Activated naive CD8-positive, alpha-beta T cell treated with anti-CD3 and anti-CD28 coated beads for 36 hours (primary cell): ENCODE measurements around the gene PI4KA. TPM values are rescaled to one million over a fixed set of nuclear protein-coding genes. Genes with fewer than 3 reads are reported as not detected.
A peak's percentile ranks its signal among the peaks of the same experiment; 100 is the strongest.
"Not testable (repeated sequence)": the region's sequence is repeated elsewhere in the genome, so short reads cannot be mapped to it uniquely, and the experiment has no call there.

Experiments used
- DNase-seq: peaks from one replicate; pipeline ENCODE4 v3.0.0; 2021
- H3K27ac Mint-ChIP-seq: one replicate; pipeline ENCODE4 v1.8.0; 2022; ENCODE audit warnings: mild to moderate bottlenecking, moderate library complexity, mixed read lengths
- H3K27me3 Mint-ChIP-seq: one replicate; pipeline ENCODE4 v1.8.0; 2022; ENCODE audit warnings: mild to moderate bottlenecking, mixed read lengths
- H3K36me3 Mint-ChIP-seq: one replicate; pipeline ENCODE4 v1.8.0; 2021; ENCODE audit warnings: mild to moderate bottlenecking, mixed read lengths
- H3K4me1 Mint-ChIP-seq: one replicate; pipeline ENCODE4 v1.8.0; 2021; ENCODE audit warnings: mixed read lengths
- H3K4me3 Mint-ChIP-seq: one replicate; pipeline ENCODE4 v1.8.0; 2022; ENCODE audit warnings: mild to moderate bottlenecking, moderate library complexity, mixed read lengths
- H3K9me3 Mint-ChIP-seq: one replicate; pipeline ENCODE4 v1.8.0; 2022; ENCODE audit warnings: mixed read lengths
- total RNA-seq, 2 experiments: library from RNA; stranded (reverse); gene quantifications; one replicate each; pipeline ENCODE4 v1.2.3, GENCODE V29; 2021

Gene PI4KA
- total RNA-seq, 2 experiments from 2014 or later: 49.3 to 51.3 TPM

DNA sequence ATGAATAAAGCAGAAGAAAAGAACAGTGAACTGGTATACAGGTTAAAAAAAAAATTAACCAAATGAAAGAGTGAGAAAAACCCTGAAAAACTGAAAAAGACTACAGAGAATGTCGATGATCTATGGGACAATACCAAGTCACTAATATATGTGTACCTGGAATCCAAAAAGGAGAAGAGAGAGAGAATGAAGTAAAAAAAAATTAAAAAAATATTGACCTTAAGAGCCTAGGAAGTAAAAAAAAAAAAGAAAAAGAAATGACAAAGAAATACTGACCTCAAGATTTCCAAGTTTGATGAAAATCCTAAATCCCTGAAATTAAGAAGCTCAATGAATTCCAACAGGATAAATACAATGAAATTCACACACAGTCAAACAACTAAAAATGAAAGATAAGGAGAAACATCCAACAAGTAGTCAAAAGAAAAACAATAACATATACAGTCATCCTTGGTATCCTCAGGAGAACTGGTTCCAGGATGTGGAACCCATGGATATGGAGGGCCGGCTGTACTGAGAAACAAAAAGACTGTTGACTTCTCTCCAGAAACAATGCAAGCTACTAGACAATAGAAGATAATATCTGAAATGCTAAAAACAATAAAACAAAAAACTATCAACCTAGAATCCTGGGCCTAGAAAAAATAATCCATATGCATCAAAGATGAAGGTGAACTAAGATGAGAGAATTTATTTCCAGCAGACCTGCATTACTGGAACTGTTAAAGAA, 118.2 kb downstream of the PI4KA start:
- Mint-ChIP-seq H3K4me1 (no peaks in the 10 kb centered on the region), H3K9me3 (no peaks in the 10 kb centered on the region), H3K4me3 (no peak overlapping the region), H3K36me3 (peaks cover 21% of the 10 kb centered on the region), H3K27me3 (no peaks in the 10 kb centered on the region), H3K27ac (peak overlapping the region; percentile 2)
- DNase-seq: no peak

DNA sequence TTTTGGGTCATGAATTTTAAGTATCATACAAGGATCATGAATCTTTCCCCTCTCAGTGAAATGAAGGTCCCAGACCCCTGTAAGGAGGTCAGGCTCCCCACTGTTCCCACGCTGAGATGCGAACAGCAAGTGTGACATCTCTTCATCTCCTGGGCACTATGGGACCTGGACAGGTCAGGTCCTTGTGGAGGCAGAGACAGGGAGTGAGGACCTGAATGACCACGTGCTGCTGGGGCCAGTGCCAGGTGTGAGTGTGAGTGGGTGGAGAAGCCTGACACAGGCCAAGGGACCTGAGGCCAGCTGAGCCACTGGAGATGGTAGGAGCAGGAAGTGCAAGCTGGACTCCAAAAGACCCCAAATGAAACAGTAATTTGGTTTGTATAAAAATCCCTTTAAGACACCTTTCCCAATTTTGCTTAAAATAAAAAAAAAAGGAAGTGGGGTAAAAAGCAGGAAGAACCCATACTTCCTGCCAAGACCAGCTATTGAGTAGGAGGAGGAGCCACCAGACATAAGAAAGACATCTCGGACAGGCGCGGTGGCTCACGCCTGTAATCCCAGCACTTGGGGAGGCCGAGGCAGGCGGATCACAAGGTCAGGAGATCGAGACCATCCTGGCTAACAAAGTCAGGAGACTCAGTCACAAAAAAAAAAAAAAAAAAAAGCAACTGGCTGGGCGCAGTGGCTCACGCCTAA, 120.1 kb downstream of the PI4KA start:
- no peaks in the 10 kb centered on the region for H3K27me3 Mint-ChIP-seq
- DNase-seq: no peak
- peaks cover 21% of the 10 kb centered on the region for H3K36me3 Mint-ChIP-seq
- H3K4me1 Mint-ChIP-seq: no peaks in the 10 kb centered on the region
- no peak overlapping the region for H3K4me3 Mint-ChIP-seq
- H3K27ac Mint-ChIP-seq: no peak overlapping the region
- H3K9me3 Mint-ChIP-seq: no peaks in the 10 kb centered on the region

DNA sequence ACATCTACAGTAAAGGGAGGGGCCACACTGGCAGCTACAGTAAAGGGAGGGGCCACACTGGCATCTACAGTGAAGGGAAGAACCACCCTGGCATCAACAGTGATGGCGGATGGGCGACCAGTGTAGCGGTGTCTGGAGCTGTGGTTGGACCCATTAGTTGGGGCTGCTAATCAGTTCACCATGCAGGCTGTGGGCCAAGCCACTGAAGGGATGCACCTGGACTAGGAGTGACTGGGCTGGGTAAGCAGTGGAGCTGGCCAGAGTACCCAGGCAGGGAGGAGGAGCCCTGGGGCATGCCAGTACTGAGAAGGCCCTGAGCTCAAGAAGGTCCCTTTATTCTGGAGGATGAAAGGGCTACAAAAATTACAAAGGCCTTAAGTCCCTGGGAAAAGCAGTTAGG, 121.7 kb downstream of the PI4KA start:
- not testable (repeated sequence) for H3K4me1 Mint-ChIP-seq, H3K4me3 Mint-ChIP-seq, H3K27ac Mint-ChIP-seq, H3K9me3 Mint-ChIP-seq, H3K27me3 Mint-ChIP-seq, DNase-seq
- peaks cover 18% of the 10 kb centered on the region for H3K36me3 Mint-ChIP-seq

DNA sequence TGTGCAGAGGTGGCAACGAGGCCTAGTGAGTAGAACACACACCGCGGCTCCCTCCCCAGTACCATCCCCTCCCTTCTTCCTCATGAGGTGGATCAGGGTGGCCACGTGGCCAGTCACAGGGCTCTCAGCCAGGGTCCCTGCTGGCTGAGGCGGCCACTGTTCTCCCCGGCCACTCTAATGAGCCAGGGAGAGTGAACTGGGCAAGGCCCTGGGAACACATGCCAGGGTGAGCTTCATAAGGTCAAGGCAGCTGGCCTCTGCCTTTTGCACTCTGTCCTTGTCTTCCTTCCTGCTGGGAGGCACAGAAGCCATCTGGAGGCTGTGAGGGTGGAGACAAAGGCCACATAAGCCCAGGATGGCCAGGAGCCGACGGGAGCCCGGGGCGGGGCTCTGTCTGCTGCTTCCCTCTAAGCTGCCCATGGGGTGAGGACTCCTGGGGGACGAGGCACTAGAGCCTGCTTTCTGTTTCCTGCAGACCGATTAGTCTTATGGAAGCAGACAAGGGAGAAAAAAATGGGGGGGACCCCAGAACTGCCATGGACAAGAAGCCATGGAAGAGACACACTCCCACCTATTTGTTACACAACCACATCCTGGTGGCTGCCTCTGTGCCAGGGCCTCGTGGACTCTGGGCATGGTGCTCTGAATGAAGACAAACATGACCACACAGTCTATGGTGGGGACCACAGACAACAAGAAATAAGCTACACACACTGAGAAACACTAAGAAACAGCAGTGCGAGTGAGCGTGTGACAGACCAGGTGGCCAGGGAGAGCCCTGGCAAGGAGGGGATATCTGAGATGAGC, 123.1 kb downstream of the PI4KA start:
- H3K4me1 Mint-ChIP-seq, H3K9me3 Mint-ChIP-seq, H3K27ac Mint-ChIP-seq, H3K27me3 Mint-ChIP-seq, DNase-seq, H3K4me3 Mint-ChIP-seq: not testable (repeated sequence)
- peaks cover 11% of the 10 kb centered on the region for H3K36me3 Mint-ChIP-seq

DNA sequence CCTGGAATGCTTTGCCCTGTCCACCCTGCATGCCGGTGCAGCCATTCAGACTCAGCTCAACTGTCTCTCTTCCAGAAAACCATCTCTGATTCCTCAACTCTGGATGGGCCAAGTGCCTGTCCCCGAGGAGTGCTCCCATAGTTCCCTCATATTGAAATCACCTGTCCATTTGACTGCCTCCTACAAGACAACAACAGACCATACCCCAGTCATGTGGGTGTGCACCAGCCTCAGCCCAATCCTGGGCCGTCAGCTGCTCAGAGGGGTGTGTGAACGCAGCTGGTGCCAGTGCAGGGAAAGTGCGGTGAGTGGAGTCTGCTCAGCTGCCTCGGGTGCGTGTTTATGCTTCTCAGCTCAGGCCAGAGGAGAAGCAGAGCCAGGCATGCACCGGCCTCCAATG, 126.2 kb downstream of the PI4KA start:
- not testable (repeated sequence) for H3K27me3 Mint-ChIP-seq, DNase-seq, H3K4me3 Mint-ChIP-seq, H3K9me3 Mint-ChIP-seq, H3K4me1 Mint-ChIP-seq, H3K36me3 Mint-ChIP-seq, H3K27ac Mint-ChIP-seq

DNA sequence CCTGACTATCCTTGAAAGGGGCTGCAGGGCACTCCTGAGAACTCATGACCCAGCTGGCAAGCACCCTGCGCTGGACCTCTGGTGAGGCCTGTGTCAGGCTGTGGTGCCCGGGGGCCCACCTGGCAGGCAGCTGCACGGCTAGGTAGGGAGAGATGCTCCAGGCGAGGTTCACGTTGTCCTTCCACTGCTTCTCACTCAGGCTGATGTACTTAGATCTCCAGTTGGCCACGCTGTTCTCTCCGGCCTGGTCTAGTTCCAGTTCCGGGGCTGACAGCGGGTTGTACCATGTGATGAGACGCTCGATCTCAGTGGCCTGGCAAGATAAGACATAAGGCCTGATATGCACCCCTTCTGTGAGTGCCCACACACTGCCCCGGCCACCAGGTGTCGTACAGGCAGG, 129.4 kb downstream of the PI4KA start:
- no peaks in the 10 kb centered on the region for H3K27me3 Mint-ChIP-seq
- H3K36me3 Mint-ChIP-seq: peaks cover 10% of the 10 kb centered on the region
- no peak overlapping the region for H3K27ac Mint-ChIP-seq

DNA sequence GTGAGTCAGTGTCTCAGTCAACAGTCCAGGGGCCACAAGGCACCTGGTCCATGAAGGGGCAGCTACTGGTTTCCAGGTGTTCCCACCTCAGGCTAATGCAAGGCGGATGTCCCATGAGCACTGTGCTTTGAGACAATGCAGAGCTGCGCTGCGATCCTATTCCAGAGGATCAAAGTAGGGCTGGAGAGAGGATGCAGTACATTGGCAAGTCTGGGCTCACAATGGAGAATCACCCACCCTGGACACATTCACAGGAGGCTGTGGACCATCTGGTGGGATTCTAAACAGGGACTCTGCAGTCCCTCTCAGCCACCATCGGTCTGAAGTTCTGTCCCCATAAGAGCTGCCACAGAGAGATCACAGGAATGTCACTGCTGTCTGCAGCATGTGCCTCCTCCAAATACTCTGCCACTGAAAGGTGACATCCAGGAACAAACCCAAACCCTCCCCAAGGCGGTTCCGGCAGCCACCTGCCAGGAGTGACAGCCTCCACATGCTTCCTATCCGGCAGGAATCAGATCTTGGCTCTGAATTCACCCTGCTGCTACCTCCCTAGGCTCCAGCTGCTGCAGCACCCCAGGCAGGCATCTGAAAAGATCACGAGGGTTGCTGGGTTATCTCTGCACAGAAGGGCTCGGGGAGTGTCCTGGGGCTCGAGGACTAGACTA, 130.0 kb downstream of the PI4KA start:
- no peak overlapping the region for H3K27ac Mint-ChIP-seq
- peaks cover 10% of the 10 kb centered on the region for H3K36me3 Mint-ChIP-seq
- no peaks in the 10 kb centered on the region for H3K4me1 Mint-ChIP-seq
- H3K27me3 Mint-ChIP-seq: no peaks in the 10 kb centered on the region
- no peaks in the 10 kb centered on the region for H3K9me3 Mint-ChIP-seq
- no peak for DNase-seq
- H3K4me3 Mint-ChIP-seq: no peak overlapping the region

More for the DNA sequence above, 129.4 kb downstream of the PI4KA start:
- Mint-ChIP-seq H3K4me1 (no peaks in the 10 kb centered on the region), H3K4me3 (no peak overlapping the region), H3K9me3 (no peaks in the 10 kb centered on the region)
- DNase-seq: no peak

DNA sequence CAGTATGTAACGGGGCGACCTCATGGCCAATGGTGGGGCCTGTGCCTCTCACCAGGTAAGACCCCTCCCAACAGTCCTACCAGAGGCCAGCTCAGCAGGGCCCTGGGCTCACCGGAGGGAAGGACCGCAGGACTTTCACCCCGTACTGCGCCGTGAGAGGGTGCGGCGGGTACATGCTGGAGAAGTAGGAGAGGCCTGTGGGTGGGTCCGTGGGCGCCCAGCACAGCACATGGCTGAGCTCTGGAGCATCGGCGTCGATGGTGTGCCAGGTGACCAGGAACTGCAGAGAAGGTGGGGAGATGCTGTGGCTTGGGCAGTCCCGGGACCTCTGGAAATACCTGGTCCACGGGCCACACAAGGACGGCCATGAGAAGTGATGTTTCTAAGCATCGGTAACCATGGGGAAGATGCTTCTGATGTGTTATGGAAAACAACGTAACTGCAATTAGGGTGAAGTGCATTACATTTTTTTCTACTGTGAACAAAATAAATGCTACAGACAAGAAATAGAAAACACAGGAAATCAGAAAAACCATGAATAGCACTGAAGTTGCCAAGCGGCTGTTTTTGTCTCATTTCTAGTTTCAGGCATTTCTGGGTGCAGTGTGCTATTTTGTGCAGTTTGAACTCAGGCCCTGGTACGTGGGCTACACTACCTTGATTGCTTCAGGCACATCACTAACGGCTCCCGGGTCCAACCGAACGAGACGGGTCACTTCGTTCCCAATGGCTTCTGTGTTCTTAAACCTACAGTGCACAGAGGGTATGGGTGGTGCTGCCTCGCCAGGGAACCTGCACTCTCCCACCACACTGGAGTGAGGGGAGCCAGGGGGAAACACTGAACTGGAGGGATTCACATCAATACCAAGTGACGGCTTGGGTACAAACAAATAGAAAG, 131.2 kb downstream of the PI4KA start:
- no peak for DNase-seq
- no peaks in the 10 kb centered on the region for H3K9me3 Mint-ChIP-seq
- no peaks in the 10 kb centered on the region for H3K27me3 Mint-ChIP-seq
- no peak overlapping the region for H3K27ac Mint-ChIP-seq
- no peaks in the 10 kb centered on the region for H3K4me1 Mint-ChIP-seq
- H3K4me3 Mint-ChIP-seq: no peak overlapping the region
- peaks cover 10% of the 10 kb centered on the region for H3K36me3 Mint-ChIP-seq

DNA sequence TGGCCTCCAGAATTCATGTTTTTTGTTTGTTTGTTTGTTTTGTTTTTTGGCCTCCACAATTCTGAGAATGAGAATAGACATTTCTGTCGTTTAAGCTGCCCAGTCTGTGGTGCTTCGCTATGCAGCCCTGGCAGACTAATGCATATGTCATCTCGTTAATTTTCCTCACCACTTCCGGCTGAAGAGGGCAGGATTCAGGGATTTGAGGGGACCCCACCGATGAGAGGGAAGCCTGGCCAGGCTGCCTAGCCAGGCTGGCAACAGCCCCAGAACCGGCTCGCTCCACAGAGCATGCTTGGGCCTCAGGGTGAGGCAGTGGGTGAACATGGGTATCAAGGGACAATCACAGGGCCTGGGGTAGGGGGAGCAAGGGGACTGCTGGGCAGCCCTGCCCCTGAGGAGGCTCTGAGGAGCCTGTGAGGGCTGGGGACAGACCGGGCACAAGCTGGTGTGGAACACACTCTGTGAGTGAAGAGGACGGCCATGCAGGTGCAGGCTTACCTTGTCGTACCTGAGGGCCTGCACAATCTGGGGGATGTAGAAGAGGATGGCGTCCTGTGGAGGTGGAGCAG, 132.5 kb downstream of the PI4KA start:
- Mint-ChIP-seq H3K27me3 (no peaks in the 10 kb centered on the region), H3K27ac (no peak overlapping the region), H3K4me1 (no peaks in the 10 kb centered on the region), H3K4me3 (no peak overlapping the region), H3K36me3 (peaks cover 10% of the 10 kb centered on the region), H3K9me3 (no peaks in the 10 kb centered on the region)
- no peak for DNase-seq

DNA sequence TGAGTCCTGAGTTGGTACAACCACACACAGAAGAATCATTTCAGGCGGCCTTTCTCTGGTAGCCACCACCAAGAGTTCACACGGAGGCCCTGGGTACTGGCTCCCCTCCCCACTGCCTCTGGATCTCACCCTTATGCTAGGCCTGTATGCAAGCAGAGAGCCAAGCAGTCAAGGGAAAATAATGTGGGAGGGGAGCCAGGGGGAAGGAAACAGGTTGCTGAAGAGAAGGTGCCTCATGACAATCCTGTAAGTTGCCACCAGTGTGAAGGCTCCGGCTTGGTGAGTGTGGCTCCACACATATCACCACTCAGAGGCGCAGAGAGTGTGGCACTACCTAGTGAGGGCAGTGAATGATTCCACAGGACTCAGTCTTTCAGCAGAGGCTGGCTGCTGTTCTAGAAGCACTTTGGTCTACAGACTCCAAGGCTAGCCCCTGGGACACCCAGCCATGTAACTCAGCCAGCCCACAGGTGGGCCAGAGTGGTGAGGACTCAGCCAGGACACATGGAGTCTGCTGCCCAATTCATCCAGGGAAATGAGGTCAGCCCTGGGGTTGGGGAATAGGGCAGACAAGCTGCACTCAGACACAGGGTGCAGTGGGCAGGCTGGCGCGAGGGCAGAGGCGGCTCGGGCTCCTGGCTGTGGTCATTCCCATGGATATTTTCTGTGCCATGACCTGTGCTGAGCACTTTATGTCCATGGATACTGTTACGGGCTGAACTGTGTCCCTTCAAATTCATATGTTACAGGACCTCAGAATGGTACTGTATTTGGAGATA, 133.7 kb downstream of the PI4KA start:
- Mint-ChIP-seq H3K4me3 (no peak overlapping the region), H3K27ac (no peak overlapping the region), H3K4me1 (no peaks in the 10 kb centered on the region), H3K9me3 (no peaks in the 10 kb centered on the region), H3K36me3 (peaks cover 10% of the 10 kb centered on the region), H3K27me3 (no peaks in the 10 kb centered on the region)
- DNase-seq: no peak

DNA sequence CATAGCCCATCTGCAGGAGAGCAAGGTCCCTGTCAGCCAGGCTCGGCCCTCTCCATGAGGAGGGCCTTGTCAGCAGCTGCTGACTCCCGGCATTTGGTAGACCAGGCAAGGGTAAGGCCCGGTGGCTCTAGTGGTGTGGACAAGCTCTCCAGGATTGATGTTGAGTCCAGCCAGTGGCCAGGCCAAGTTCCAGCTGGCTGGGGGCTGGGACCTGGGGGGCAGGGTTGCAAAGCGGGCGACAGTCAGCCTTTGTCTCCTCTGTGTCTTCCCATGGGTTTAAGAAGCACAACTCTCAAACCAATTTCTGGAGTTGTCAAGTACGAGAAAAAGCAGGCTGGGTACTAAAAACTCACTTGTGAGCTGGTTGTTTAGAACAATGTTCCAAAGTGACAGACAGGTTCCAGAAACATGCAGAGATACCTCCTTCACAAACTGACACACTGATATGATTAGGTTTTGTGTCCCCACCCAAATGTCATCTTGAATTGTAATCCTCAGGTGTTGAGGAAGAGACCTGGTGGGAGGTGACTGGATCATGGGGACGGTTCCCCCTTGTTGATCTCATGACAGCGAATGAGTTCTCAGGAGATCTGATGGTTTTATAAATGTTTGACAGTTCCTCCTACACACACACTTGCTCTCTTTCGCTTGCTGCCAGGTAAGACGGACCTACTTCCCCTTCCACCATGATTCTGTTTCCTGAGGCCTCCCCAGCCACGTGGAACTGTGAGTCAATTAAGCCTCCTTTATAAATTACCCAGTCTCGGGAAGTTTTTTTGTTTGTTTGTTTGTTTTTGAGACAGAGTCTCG, 137.0 kb downstream of the PI4KA start:
- no peak overlapping the region for H3K4me3 Mint-ChIP-seq
- H3K4me1 Mint-ChIP-seq: no peaks in the 10 kb centered on the region
- no peaks in the 10 kb centered on the region for H3K9me3 Mint-ChIP-seq
- no peak overlapping the region for H3K27ac Mint-ChIP-seq
- H3K27me3 Mint-ChIP-seq: no peaks in the 10 kb centered on the region
- peaks cover 3% of the 10 kb centered on the region for H3K36me3 Mint-ChIP-seq
- DNase-seq: no peak

DNA sequence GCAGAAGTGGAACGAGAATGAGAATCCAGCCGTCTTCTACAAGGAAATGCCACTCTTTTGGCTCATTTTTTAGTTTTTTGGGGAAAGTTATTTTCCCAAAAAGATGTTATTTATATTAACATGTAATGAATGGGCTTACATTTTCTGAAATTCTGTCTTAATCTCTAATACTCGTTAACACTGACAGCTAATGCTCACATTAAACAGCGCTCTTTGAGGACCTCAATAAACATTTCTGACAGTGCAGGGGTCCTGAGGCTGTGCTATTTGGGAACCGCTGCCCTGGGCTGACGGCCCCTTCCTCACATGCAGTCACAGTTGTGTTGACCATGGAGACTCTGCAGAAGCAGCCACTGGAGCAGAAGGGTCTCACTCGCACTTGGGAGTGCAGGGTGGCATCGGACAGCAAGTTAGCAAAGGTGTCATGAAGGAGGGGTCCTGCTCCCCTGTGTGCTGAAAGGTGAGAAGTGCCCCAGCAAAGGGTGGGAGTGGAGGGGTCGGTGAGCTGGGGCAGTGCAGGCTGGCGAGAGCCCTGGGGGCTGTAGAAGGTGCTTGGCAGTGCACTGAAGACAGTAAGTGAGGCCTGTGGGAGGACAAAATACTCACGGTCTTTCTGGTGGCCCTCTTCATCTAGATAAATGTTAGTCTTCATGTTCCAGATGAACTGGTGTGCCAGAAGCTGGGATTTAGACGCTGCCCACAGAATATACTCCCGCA, 137.8 kb downstream of the PI4KA start:
- H3K36me3 Mint-ChIP-seq: no peaks in the 10 kb centered on the region
- no peak overlapping the region for H3K27ac Mint-ChIP-seq
- no peaks in the 10 kb centered on the region for H3K9me3 Mint-ChIP-seq

More for the DNA sequence above, 137.8 kb downstream of the PI4KA start:
- Mint-ChIP-seq H3K4me1 (no peaks in the 10 kb centered on the region), H3K27me3 (no peaks in the 10 kb centered on the region), H3K4me3 (no peak overlapping the region)
- no peak for DNase-seq
